ENCODE measurements around the gene EYS.

DNA sequence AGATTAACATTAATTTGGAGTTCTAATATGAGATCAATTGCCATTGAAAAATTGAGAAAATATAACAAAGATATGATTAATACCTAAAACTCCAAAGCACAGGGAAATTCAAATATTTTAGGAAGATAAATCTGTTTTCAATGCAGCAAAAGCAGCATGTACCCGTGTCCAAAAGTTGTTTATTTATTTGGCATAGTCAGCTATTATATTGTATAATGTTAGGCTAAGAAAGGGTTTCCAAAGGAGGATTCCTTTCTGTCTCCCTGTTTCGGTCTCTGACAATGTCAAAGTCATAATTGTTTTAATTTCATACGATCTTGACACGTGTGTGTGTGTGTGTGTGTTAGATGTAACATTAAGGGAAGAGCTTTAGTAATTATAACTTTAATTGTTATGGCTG lies 914.5 kb downstream of the EYS start:
- TF ChIP-seq, protein P1, sequence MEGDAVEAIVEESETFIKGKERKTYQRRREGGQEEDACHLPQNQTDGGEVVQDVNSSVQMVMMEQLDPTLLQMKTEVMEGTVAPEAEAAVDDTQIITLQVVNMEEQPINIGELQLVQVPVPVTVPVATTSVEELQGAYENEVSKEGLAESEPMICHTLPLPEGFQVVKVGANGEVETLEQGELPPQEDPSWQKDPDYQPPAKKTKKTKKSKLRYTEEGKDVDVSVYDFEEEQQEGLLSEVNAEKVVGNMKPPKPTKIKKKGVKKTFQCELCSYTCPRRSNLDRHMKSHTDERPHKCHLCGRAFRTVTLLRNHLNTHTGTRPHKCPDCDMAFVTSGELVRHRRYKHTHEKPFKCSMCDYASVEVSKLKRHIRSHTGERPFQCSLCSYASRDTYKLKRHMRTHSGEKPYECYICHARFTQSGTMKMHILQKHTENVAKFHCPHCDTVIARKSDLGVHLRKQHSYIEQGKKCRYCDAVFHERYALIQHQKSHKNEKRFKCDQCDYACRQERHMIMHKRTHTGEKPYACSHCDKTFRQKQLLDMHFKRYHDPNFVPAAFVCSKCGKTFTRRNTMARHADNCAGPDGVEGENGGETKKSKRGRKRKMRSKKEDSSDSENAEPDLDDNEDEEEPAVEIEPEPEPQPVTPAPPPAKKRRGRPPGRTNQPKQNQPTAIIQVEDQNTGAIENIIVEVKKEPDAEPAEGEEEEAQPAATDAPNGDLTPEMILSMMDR (IDR thresholded peaks at IDR 0.05) = no peak
- TF ChIP-seq POLR2A (IDR thresholded peaks at IDR 0.05) = no peak
